NCI-H82 treated with DMSO at 0.1 percent for 48 hours (cell line): Measurements from ENCODE around the gene KIF6.

Experiments
- DNase-seq: peaks from one replicate; lab custom pipeline; 2025; ENCODE audit not compliant: unreplicated experiment; lab: John Stamatoyannopoulos, UW

KIF6 gene

DNA sequence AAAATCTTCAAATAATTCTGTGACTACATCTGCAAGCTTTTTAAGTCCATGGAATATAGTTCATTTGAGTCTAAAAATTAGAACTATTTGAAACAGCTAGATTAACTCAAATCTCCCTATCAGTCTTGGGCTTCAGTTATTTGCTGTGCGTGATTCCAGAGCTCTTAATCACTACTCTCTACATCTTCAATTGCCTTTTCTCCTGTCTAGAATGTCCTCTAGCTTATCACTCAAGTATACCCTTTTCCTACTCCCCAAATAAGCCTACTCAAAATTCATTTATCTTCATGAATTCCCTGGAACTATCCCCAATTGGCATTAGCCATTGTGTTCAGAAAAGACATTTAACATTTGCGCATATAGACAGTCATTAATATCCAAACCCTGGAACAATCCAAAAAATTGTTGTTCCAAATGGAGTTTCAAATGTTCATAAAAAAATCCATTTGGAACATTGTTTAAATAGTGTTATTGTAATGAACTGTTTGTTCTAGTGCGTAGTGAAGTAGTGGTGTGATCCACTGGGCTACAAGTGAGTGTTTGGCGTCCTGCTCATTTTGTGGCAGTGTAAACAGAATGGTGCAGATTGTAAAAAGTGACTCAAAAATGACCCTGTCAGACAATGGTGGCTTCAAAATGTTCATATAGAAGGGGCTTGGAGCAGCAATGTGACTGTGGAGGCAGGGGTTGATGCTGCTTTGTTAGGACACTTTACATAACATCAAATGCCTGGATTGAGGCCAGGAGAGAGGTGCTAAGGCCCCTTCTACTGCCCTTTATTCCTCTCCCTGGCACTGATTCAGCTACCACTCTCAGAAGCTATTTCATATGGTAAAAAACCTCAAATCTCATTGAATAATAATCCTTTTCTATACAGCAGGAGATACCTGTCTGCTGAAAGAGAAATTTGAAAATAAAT lies 122.3 kb downstream of the KIF6 start:
- DNase-seq = no peak

DNA sequence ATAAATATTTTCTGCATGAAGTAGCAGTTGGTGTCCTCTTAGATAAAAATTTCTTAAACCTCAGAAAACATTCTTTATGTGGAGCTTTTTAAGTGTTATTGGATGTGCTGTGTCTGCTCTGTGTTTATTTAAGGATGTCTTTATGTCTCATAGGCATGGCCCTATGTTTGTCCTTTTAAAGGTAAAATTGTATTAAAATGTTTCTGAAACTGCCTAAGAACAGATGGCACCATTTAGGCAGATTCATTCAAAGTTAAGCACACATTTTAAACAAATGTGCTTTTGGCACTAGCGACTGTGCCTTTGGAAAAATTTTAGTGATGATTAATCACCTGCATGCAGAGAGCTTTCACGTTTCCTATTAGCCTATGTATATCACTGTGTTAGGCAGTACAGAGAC lies 125.2 kb downstream of the KIF6 start:
- no peak for DNase-seq

GRCh38 chr6:39599341-39599740 lies 125.9 kb downstream of the KIF6 start:
- no peak for DNase-seq

- DNase-seq = no peak
Observed at GRCh38 chr6:39594285-39594684, 130.9 kb downstream of the KIF6 start.

DNA sequence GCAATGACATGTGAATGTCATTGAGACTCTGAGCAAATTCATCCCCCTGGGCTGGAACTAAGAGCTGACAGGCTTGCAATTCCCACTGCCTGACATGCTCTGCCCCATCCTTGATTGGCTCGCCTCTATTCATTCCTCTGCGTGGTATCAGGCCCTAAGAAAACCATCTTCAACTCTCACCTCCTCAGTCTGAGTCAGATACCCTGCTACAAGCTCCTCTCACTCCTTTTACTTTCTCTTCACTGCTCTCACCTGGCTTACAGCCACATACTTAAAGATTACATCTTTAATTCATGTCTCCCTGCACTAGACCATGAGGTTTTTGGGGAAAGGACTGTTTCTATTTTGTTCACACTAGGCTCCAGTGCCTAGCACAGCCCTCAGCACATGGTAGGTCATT lies 131.6 kb downstream of the KIF6 start:
- no peak for DNase-seq

GRCh38 chr6:39590871-39591393 lies 134.3 kb downstream of the KIF6 start:
- no peak for DNase-seq

- DNase-seq = no peak
Observed at GRCh38 chr6:39587080-39587479, 138.1 kb downstream of the KIF6 start.

GRCh38 chr6:39585641-39586040 lies 139.6 kb downstream of the KIF6 start:
- DNase-seq = no peak

DNA sequence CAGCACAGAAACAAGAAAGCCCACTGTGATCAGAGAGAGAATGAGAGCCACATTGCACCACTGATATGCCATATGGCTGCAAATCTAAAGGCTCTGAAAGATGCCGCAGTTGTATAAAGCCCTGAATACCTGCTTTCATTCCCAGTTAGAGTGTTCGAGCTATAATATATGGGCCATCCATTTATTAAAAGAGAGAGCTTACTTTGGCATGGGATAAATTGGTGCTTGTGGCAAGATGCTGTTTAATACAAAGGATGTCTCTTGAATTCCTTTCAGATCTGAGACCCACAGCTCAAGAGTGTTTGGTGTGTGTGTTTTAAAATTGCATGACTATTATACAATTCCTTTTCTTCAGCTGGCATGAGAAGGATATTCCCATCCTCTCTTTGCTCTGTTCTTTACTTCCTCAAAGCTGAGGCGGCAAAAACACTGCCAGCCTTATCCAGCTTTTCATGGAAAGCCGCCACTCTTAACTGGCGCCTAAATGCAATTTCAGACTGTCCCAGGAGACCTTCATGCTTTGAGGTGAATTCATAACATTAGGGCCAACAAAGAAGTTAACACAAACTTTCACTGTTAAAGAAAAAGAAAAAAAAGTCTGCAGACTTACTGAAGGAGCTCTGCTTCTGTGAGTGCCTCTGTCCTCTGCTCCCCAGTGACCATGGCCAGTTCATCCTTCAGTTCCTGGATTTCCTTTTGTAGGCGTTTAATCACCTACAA lies 147.6 kb downstream of the KIF6 start:
- no peak for DNase-seq

GRCh38 chr6:39576556-39577303 lies 148.5 kb downstream of the KIF6 start:
- no peak for DNase-seq

DNA sequence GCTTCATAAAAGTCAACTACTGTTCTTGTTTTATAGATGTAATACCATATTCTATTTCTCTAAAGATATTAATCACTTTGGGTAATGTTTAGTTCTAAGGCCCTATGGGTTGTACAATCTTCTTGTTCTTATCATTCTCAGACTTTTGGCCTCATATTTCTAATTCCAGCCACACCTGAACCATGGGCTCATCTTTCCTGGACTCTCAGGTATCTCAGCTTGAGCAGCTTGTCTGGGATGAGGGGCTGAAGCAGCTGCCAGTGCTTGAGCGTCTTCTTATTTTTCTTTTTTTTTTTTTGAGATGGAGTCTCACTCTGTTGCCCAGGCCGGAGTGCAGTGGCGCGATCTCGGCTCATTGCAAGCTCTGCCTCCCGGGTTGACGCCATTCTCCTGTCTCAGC lies 150.2 kb downstream of the KIF6 start:
- no peak for DNase-seq

GRCh38 chr6:39573541-39573940 lies 151.7 kb downstream of the KIF6 start:
- DNase-seq = no peak

DNA sequence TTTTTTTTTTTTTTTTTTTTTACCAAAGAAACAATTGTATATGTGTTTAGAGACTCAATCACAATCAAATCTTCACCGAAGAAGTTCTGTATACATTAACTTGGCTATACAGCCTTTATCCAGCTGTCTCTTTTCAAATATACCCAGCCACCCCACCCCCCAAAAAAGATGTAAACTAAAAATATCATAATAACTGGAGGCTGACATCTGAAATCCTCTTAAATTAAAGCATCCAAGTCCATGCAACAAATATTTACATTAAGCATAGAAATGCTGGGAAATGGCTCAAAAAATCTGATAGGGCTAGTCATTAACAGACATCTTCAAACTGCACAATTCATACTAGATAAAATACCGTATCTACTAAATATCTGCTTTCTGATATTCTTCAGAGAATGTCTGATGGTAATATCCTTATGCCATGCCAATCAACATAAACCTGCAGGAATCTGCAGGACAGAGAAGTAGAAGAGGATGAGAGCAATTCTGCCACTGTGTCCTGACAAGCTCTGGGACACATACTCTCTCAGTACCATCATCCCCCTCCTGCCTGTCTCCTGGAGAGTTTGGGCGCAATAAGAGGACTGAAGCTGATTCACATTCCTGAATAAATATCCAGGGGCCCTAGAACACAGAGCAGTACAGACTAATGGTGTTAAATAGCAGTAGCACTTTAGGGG lies 152.4 kb downstream of the KIF6 start:
- no peak for DNase-seq

DNA sequence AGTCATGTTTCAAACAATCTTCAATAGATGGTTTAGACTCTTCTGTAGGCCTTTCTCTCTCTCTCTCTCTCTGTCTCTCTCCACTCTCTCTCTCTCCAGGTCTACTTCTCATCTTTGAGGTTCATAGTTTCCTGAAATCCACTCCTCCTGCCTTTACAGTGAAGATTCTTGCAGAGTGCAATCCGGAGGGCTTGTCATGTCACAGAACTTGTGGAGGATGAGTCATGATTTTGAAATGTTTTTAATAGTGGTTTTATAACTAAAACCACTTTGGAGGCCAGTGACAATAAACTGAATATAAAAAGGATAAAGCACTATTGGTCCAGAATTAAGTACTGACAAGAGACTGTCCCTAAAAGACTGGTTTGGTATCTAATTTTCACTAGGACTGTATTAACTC lies 156.3 kb downstream of the KIF6 start:
- DNase-seq = no peak

- no peak for DNase-seq
Observed at GRCh38 chr6:39567091-39567490, 158.1 kb downstream of the KIF6 start.

- DNase-seq = no peak
Observed at GRCh38 chr6:39566456-39566855, 158.8 kb downstream of the KIF6 start.

GRCh38 chr6:39565956-39566355 lies 159.3 kb downstream of the KIF6 start:
- no peak for DNase-seq

GRCh38 chr6:39563566-39564311 lies 161.5 kb downstream of the KIF6 start:
- DNase-seq = no peak

- DNase-seq = no peak
Observed at GRCh38 chr6:39561536-39562266, 163.5 kb downstream of the KIF6 start.
